GM12872 (cell line): ENCODE results near the gene FSTL5.

ENCODE experiments used
- TF ChIP-seq, protein P1 (sequence below): IDR thresholded peaks from 3 replicates; pipeline ENCODE4 v1.5.1; 2011; ENCODE audit warnings: low read depth, mild to moderate bottlenecking, low read length, moderate library complexity; ENCODE audit not compliant: insufficient read depth

FSTL5 gene

DNA sequence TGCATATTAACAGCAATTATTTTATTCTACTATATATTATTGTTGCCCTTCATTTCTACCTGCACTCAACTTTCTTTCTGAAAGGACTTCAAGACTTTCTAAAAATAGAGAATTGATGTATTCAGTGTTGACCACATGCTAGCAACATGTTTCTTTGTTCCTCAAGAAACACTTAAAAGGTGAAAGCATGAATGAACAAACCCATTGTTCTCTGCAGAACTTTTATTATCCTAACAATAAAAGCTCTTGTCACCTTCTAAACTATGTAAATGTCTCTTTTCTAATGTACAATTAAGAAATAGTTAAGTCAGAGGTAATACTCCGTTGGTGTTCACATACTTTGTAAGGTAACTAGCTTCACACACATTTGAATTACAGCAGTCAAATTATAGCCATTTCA, 638.7 kb downstream of the FSTL5 start:
- TF ChIP-seq, protein P1, sequence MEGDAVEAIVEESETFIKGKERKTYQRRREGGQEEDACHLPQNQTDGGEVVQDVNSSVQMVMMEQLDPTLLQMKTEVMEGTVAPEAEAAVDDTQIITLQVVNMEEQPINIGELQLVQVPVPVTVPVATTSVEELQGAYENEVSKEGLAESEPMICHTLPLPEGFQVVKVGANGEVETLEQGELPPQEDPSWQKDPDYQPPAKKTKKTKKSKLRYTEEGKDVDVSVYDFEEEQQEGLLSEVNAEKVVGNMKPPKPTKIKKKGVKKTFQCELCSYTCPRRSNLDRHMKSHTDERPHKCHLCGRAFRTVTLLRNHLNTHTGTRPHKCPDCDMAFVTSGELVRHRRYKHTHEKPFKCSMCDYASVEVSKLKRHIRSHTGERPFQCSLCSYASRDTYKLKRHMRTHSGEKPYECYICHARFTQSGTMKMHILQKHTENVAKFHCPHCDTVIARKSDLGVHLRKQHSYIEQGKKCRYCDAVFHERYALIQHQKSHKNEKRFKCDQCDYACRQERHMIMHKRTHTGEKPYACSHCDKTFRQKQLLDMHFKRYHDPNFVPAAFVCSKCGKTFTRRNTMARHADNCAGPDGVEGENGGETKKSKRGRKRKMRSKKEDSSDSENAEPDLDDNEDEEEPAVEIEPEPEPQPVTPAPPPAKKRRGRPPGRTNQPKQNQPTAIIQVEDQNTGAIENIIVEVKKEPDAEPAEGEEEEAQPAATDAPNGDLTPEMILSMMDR, result no peak

DNA sequence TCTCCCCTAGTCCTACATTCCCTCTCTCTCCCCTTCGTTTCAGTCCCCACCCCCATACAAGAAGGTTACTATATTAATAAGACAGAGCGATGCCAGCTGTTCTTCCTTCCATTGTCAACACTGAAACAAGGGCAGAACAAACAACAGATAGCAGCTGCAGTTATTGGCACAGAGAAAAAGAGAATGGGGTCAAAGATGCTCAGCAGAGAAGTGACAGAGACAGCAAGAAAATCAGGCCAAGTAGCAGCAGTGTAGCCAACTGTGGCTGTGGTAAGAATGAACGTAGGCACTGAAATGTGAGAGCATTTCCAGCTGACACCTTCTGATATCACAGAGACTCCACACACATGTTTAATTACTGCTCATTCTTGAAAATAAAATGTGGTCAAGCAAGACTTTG, 641.8 kb downstream of the FSTL5 start:
- TF ChIP-seq, protein P1, result no peak

DNA sequence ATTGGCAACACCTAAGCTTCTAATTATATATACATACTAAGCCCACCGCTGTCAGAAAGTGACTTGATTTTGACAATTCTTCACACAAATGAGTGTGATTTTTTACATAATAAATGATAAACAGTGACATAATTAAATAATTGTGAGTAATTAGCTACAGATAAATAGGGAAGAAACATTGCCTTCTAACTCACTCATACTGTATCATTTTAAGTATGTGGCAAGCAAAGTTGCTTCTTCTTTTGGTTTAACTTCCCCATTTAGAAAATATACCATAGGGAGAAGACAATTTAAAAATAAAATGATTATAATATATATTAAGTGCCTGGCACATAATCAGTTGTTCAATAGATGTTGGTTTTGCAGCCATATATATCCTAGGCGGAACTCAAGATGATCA, 644.2 kb downstream of the FSTL5 start:
- TF ChIP-seq, protein P1, result no peak

DNA sequence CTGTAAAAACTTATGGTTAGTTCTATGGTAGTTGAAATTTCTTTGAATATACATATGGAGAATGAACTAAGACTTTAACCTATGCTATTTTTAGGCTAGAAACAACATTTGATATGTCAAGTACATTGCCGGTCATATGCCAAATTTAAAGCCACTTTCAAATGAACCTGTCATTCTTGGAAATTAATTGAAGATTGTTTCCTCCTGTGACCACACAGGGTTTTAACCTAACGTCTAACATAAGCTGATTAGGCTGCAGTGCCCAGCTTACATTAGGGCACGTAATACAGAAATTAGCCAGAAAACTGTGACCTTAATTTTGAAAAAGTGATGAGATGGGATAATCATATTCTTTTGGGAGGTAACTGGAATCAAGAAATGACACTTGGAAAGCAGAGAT, 645.9 kb downstream of the FSTL5 start:
- TF ChIP-seq, protein P1, result no peak

DNA sequence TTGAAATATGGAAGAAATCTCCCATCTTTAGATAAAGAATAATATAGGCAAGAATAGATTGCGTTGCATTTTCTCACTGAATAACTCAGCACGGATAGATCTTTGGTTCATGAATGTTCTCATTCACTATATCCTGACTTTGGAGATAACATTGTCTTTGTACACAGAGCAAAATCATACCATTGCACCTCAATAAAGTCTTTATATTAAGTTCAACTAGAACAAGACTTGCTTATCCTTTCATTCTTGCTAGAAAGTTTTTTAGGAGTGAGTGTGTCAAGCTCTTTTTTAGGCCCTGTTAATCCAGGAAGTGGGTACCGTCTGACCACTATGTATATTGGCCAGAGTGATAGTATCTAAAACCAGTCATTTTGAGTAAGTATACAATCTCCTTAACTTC, 658.7 kb downstream of the FSTL5 start:
- TF ChIP-seq, protein P1, result no peak

DNA sequence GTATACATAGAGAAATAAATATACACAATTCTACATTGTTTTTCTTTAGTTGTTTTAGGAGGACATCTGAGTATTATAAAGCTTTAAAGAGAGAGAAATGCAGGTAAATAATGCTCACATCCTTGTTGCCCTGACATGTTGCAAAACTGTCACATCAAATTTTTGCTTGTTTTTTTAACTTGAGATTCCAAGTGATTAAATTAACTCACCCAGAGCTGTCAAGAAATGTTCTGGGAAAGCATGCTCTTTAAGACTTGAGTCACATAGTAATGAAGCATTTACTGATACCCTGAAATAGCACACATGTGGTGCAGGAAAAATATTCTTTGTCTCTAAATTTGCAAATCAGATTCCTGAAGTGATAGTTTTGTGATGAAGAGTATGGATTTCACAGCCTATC, 665.6 kb downstream of the FSTL5 start:
- TF ChIP-seq, protein P1, result no peak

DNA sequence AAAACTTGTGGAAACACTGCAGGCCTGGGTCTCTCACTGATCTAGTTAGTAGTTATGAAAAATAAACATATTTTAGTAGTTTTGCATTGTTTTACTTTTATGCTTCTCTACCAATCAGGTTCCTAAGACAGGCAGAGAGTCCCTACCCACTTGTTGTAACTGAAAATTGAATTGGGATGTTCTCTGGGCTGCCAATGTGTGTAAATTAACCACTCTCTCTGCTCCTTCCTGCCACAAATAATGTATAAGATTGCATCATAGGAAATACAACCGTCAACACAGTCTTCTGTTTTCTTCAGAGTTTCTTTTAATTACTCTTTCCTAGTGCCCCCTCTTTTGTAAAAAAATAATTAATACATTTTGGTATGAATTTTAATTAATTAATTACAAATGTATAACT, 677.3 kb downstream of the FSTL5 start:
- TF ChIP-seq, protein P1, result no peak

DNA sequence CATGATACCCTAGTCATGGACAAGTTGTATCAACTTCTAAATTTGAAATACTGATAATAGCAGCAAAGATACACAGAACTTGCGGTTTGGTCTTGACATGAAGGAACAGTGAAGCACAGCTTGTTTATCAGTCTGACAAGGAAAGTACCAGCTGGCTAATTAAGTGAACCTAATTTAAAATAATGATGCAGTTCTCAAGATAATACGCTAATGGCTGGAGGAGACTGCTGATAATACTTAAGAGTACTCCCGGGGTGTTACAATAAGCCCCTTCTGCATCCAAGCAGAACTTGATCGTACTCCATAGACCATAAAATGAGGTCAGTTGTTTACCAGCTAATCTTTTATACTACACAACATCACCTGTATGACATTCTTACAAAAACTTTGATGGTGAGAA, 697.5 kb downstream of the FSTL5 start:
- TF ChIP-seq, protein P1, result no peak
